Fibroblast of pulmonary artery (primary cell): ENCODE data around the gene RANGAP1.

Source experiments
- DNase-seq: peaks from one replicate; pipeline ENCODE4 v3.0.0-alpha.2; 2010; ENCODE audit warnings: low read depth
- H3K4me3 ChIP-seq: replicated peaks from 2 replicates; pipeline ENCODE4 v1.5.1; 2011; ENCODE audit warnings: low read depth, mild to moderate bottlenecking, control low read depth, low read length, moderate library complexity
- CTCF ChIP-seq: IDR thresholded peaks from 2 replicates; pipeline ENCODE4 v1.5.1; 2011; ENCODE audit warnings: mild to moderate bottlenecking, control low read depth, low read length, inconsistent platforms; ENCODE audit errors: missing control alignments

The RANGAP1 gene

GRCh38 chr22:41273128-41273527, 12.9 kb downstream of the RANGAP1 start:
- TF ChIP-seq CTCF, result no peak
- DNase-seq, result no peak
- no peak overlapping the region for H3K4me3 ChIP-seq

- H3K4me3 ChIP-seq, result no peak overlapping the region
- no peak for DNase-seq
- TF ChIP-seq CTCF, result no peak
Observed at GRCh38 chr22:41271787-41272186, 14.2 kb downstream of the RANGAP1 start.

- DNase-seq, result no peak
- no peak for TF ChIP-seq CTCF
- no peak overlapping the region for H3K4me3 ChIP-seq
Observed at GRCh38 chr22:41267958-41268357, 18.0 kb downstream of the RANGAP1 start.

GRCh38 chr22:41264408-41264941, 21.5 kb downstream of the RANGAP1 start:
- no peak overlapping the region for H3K4me3 ChIP-seq
- no peak for TF ChIP-seq CTCF

GRCh38 chr22:41263704-41264103, 22.3 kb downstream of the RANGAP1 start:
- no peak for TF ChIP-seq CTCF
- no peak overlapping the region for H3K4me3 ChIP-seq
- no peak for DNase-seq

More at GRCh38 chr22:41264408-41264941, 21.5 kb downstream of the RANGAP1 start:
- no peak for DNase-seq

GRCh38 chr22:41262250-41262765, 23.7 kb downstream of the RANGAP1 start:
- TF ChIP-seq CTCF, result no peak
- no peak for DNase-seq
- no peak overlapping the region for H3K4me3 ChIP-seq

GRCh38 chr22:41261541-41262249, 24.3 kb downstream of the RANGAP1 start:
- no peak overlapping the region for H3K4me3 ChIP-seq
- no peak for DNase-seq
- TF ChIP-seq CTCF, result no peak
